WTC11 (cell line): ENCODE data around the gene RTN4. TPM values are rescaled to one million over a fixed set of nuclear protein-coding genes. Genes with fewer than 3 reads are reported as not detected.

Experiments
- ATAC-seq: fragments of 200-7000 bp; cut with Tn5 transposase; 2 replicates; pipeline ENCODE4 v1.10.0; 2021; ENCODE audit warnings: mild to moderate bottlenecking, moderate library complexity
- CTCF ChIA-PET: fragments of 300-600 bp; sonication (Branson Sonifier 250); formaldehyde crosslinking; loops from one replicate; lab custom pipeline; 2021; ENCODE audit warnings: antibody characterized with exemption; lab: Charles Lee
- POLR2A ChIA-PET: fragments of 350-600 bp; sonication (Branson Sonifier 250); formaldehyde crosslinking; loops from one replicate; lab custom pipeline; 2021; ENCODE audit warnings: antibody characterized with exemption; lab: Charles Lee
- DNase-seq: peaks from one replicate; pipeline ENCODE4 v3.0.0; 2021; ENCODE audit warnings: low spot score
- H3K27ac Mint-ChIP-seq: 2 replicates; pipeline ENCODE4 v1.8.0; 2021; ENCODE audit warnings: mixed read lengths
- H3K27me3 Mint-ChIP-seq: 2 replicates; pipeline ENCODE4 v1.8.0; 2021; ENCODE audit warnings: low read depth, mild to moderate bottlenecking, moderate library complexity, mixed read lengths
- H3K36me3 Mint-ChIP-seq: 2 replicates; pipeline ENCODE4 v1.8.0; 2021; ENCODE audit warnings: mixed read lengths
- H3K4me1 Mint-ChIP-seq: 2 replicates; pipeline ENCODE4 v1.8.0; 2022; ENCODE audit warnings: mixed read lengths
- H3K4me3 Mint-ChIP-seq: 2 replicates; pipeline ENCODE4 v1.8.0; 2021; ENCODE audit warnings: mild to moderate bottlenecking, moderate library complexity, mixed read lengths
- H3K9me3 Mint-ChIP-seq: 2 replicates; pipeline ENCODE4 v1.8.0; 2021; ENCODE audit warnings: mixed read lengths
- CBFB ChIP-seq: sonication (generic); formaldehyde crosslinking; IDR thresholded peaks from 2 replicates; pipeline ENCODE4 v1.8.1; 2022; ENCODE audit warnings: mild to moderate bottlenecking, low read depth, missing genetic modification reagents
- CREM ChIP-seq: sonication (generic); formaldehyde crosslinking; IDR thresholded peaks from 2 replicates; pipeline ENCODE4 v1.8.1; 2022; ENCODE audit warnings: mild to moderate bottlenecking, missing genetic modification reagents, moderate library complexity
- GABPB1 ChIP-seq: sonication (generic); formaldehyde crosslinking; IDR thresholded peaks from 2 replicates; pipeline ENCODE4 v1.8.1; 2023; ENCODE audit warnings: mild to moderate bottlenecking, missing genetic modification reagents
- GTF2I ChIP-seq: fragments of 250-450 bp; sonication (Bioruptor Pico); conservative IDR thresholded peaks from 2 replicates; pipeline ENCODE4 v1.4.0; 2021; ENCODE audit warnings: mild to moderate bottlenecking
- MYBL2 ChIP-seq: sonication (generic); formaldehyde crosslinking; IDR thresholded peaks from 2 replicates; pipeline ENCODE4 v1.8.1; 2023; ENCODE audit warnings: mild to moderate bottlenecking, moderate library complexity, missing genetic modification reagents
- NFE2L1 ChIP-seq: sonication (generic); formaldehyde crosslinking; IDR thresholded peaks from 2 replicates; pipeline ENCODE4 v1.8.1; 2023; ENCODE audit warnings: missing genetic modification reagents
- SMAD4 ChIP-seq: sonication (generic); formaldehyde crosslinking; IDR thresholded peaks from 2 replicates; pipeline ENCODE4 v1.8.0; 2022; ENCODE audit warnings: mild to moderate bottlenecking, missing genetic modification reagents
- ZNF263 ChIP-seq: sonication (generic); formaldehyde crosslinking; IDR thresholded peaks from 2 replicates; pipeline ENCODE4 v1.8.1; 2022; ENCODE audit warnings: low read depth, mild to moderate bottlenecking, moderate library complexity, missing genetic modification reagents
- ZNF317 ChIP-seq: sonication (generic); formaldehyde crosslinking; IDR thresholded peaks from 2 replicates; pipeline ENCODE4 v1.8.1; 2023; ENCODE audit warnings: low read depth, mild to moderate bottlenecking, moderate library complexity, missing genetic modification reagents, borderline replicate concordance
- total RNA-seq: library from RNA; stranded (reverse); gene quantifications from 3 replicates; pipeline ENCODE4 v1.2.3, GENCODE V29; 2021
- TF ChIP-seq, protein P1 (sequence below): sonication (generic); formaldehyde crosslinking; IDR thresholded peaks from 2 replicates; pipeline ENCODE4 v1.8.1; 2023; ENCODE audit warnings: mild to moderate bottlenecking, moderate library complexity, missing genetic modification reagents
- TF ChIP-seq, protein P2 (sequence below): sonication (generic); formaldehyde crosslinking; IDR thresholded peaks from 2 replicates; pipeline ENCODE4 v1.8.1; 2022; ENCODE audit warnings: mild to moderate bottlenecking, missing genetic modification reagents, moderate library complexity, borderline replicate concordance
- TF ChIP-seq, protein P3 (sequence below): sonication (generic); formaldehyde crosslinking; IDR thresholded peaks from 2 replicates; pipeline ENCODE4 v1.8.1; 2023; ENCODE audit warnings: mild to moderate bottlenecking, missing genetic modification reagents, moderate library complexity
- TF ChIP-seq, protein P4 (sequence below): sonication (generic); formaldehyde crosslinking; IDR thresholded peaks from 2 replicates; pipeline ENCODE4 v1.8.0; 2022; ENCODE audit warnings: mild to moderate bottlenecking, missing genetic modification reagents
- TF ChIP-seq, protein P5 (sequence below): sonication (generic); formaldehyde crosslinking; IDR thresholded peaks from 2 replicates; pipeline ENCODE4 v1.8.0; 2023; ENCODE audit warnings: missing genetic modification reagents
- TF ChIP-seq, protein P6 (sequence below): sonication (generic); formaldehyde crosslinking; IDR thresholded peaks from 2 replicates; pipeline ENCODE4 v1.8.0; 2022; ENCODE audit warnings: missing genetic modification reagents
- TF ChIP-seq, protein P7 (sequence below): fragments of 250-450 bp; sonication (Bioruptor Pico); IDR thresholded peaks from 2 replicates; pipeline ENCODE4 v1.9.0; 2021; ENCODE audit warnings: mild to moderate bottlenecking

The RTN4 gene
- total RNA-seq, 1 experiment from 2014 or later: 202 TPM

DNA sequence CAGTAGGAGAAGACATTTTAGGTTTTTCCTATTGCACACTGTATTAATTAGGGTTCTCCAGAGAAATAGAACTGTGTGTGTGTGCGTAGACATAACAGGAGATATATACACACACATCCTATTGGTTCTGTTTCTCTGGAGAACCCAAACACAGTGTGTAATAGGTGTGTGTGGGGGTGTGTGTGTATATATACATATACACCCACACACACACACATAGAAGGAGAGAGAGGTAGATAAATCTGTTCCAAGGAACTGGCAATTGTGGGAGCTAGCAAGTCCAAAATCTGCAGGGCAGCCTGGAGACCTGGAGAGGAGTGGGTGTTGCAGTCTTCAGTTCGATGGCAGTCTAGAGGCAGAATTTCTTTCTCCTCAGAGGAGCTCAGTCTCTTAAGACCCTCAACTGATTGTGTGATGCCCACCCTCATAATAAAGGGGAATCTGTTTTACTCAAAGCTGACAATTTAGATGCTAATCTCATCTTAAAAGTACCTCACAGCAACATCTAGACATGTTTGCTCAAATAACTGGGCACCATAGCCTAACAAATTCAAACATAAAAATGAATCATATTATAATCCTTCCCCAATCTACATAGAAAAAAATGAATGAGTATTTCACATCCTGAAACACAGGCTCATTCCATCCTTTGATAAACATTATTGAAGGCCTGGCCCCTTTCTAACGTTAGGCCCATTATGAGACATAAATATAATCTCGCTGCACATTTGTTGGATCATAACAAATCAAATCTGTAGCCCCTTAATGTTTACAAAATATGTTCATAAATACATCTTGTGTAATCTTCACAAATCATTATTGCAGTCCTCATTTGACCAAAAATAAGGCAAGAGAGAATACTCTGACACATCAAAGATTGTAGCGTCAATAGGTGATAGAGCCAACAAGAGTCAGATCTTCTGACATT, 35.1 kb upstream of the RTN4 start:
- H3K4me3 Mint-ChIP-seq: no peak overlapping the region
- H3K36me3 Mint-ChIP-seq: no peaks in the 10 kb centered on the region
- H3K27me3 Mint-ChIP-seq: no peaks in the 10 kb centered on the region
- POLR2A ChIA-PET: no interaction called here
- TF ChIP-seq NFE2L1 (CRISPR knock-in tag) (no peak), GABPB1 (CRISPR knock-in tag) (no peak), CREM (CRISPR knock-in tag) (no peak), CBFB (no peak), GTF2I (CRISPR knock-in tag) (no peak), MYBL2 (no peak), SMAD4 (no peak), ZNF317 (no peak), ZNF263 (CRISPR knock-in tag) (no peak)
- TF ChIP-seq, protein P1, sequence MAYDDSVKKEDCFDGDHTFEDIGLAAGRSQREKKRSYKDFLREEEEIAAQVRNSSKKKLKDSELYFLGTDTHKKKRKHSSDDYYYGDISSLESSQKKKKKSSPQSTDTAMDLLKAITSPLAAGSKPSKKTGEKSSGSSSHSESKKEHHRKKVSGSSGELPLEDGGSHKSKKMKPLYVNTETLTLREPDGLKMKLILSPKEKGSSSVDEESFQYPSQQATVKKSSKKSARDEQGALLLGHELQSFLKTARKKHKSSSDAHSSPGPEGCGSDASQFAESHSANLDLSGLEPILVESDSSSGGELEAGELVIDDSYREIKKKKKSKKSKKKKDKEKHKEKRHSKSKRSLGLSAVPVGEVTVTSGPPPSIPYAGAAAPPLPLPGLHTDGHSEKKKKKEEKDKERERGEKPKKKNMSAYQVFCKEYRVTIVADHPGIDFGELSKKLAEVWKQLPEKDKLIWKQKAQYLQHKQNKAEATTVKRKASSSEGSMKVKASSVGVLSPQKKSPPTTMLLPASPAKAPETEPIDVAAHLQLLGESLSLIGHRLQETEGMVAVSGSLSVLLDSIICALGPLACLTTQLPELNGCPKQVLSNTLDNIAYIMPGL (CRISPR knock-in tag): no peak
- TF ChIP-seq, protein P2, sequence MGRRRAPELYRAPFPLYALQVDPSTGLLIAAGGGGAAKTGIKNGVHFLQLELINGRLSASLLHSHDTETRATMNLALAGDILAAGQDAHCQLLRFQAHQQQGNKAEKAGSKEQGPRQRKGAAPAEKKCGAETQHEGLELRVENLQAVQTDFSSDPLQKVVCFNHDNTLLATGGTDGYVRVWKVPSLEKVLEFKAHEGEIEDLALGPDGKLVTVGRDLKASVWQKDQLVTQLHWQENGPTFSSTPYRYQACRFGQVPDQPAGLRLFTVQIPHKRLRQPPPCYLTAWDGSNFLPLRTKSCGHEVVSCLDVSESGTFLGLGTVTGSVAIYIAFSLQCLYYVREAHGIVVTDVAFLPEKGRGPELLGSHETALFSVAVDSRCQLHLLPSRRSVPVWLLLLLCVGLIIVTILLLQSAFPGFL (CRISPR knock-in tag): no peak
- TF ChIP-seq, protein P3, sequence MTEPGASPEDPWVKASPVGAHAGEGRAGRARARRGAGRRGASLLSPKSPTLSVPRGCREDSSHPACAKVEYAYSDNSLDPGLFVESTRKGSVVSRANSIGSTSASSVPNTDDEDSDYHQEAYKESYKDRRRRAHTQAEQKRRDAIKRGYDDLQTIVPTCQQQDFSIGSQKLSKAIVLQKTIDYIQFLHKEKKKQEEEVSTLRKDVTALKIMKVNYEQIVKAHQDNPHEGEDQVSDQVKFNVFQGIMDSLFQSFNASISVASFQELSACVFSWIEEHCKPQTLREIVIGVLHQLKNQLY (CRISPR knock-in tag): no peak
- TF ChIP-seq, protein P4, sequence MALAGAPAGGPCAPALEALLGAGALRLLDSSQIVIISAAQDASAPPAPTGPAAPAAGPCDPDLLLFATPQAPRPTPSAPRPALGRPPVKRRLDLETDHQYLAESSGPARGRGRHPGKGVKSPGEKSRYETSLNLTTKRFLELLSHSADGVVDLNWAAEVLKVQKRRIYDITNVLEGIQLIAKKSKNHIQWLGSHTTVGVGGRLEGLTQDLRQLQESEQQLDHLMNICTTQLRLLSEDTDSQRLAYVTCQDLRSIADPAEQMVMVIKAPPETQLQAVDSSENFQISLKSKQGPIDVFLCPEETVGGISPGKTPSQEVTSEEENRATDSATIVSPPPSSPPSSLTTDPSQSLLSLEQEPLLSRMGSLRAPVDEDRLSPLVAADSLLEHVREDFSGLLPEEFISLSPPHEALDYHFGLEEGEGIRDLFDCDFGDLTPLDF (CRISPR knock-in tag): no peak
- TF ChIP-seq, protein P5, sequence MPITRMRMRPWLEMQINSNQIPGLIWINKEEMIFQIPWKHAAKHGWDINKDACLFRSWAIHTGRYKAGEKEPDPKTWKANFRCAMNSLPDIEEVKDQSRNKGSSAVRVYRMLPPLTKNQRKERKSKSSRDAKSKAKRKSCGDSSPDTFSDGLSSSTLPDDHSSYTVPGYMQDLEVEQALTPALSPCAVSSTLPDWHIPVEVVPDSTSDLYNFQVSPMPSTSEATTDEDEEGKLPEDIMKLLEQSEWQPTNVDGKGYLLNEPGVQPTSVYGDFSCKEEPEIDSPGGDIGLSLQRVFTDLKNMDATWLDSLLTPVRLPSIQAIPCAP: no peak
- TF ChIP-seq, protein P6, sequence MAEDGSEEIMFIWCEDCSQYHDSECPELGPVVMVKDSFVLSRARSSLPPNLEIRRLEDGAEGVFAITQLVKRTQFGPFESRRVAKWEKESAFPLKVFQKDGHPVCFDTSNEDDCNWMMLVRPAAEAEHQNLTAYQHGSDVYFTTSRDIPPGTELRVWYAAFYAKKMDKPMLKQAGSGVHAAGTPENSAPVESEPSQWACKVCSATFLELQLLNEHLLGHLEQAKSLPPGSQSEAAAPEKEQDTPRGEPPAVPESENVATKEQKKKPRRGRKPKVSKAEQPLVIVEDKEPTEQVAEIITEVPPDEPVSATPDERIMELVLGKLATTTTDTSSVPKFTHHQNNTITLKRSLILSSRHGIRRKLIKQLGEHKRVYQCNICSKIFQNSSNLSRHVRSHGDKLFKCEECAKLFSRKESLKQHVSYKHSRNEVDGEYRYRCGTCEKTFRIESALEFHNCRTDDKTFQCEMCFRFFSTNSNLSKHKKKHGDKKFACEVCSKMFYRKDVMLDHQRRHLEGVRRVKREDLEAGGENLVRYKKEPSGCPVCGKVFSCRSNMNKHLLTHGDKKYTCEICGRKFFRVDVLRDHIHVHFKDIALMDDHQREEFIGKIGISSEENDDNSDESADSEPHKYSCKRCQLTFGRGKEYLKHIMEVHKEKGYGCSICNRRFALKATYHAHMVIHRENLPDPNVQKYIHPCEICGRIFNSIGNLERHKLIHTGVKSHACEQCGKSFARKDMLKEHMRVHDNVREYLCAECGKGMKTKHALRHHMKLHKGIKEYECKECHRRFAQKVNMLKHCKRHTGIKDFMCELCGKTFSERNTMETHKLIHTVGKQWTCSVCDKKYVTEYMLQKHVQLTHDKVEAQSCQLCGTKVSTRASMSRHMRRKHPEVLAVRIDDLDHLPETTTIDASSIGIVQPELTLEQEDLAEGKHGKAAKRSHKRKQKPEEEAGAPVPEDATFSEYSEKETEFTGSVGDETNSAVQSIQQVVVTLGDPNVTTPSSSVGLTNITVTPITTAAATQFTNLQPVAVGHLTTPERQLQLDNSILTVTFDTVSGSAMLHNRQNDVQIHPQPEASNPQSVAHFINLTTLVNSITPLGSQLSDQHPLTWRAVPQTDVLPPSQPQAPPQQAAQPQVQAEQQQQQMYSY (CRISPR knock-in tag): no peak
- TF ChIP-seq, protein P7, sequence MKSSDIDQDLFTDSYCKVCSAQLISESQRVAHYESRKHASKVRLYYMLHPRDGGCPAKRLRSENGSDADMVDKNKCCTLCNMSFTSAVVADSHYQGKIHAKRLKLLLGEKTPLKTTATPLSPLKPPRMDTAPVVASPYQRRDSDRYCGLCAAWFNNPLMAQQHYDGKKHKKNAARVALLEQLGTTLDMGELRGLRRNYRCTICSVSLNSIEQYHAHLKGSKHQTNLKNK: no peak
- CTCF ChIA-PET: interaction anchor here (0.5 kb wide), 1 partner anchor 629 kb away, joined by 3 read pairs; no protein-coding TSS in a partner anchor
- no peaks in the 10 kb centered on the region for H3K4me1 Mint-ChIP-seq
- no peaks in the 10 kb centered on the region for H3K9me3 Mint-ChIP-seq
- H3K27ac Mint-ChIP-seq: no peak overlapping the region
- no peak for ATAC-seq
- DNase-seq: no peak
